Peyer's patch (tissue), 4 donors: ENCODE measurements around the gene CLEC5A. TPM values are rescaled to one million over a fixed set of nuclear protein-coding genes. Genes with fewer than 3 reads are reported as not detected.

Experiments
- DNase-seq, 3 donors: peaks; one replicate each; pipeline ENCODE4 v3.0.0-alpha.2; 2017 to 2019
- H3K27ac ChIP-seq, 4 donors: fragments of 200-600 bp; sonication (generic); one replicate each; pipeline ENCODE4 v1.5.1; 2016 to 2019
- H3K27me3 ChIP-seq, 2 donors: fragments of 200-600 bp; sonication (generic); one replicate each; pipeline ENCODE4 v1.5.1; 2019
- H3K36me3 ChIP-seq, 3 donors: fragments of 200-600 bp; sonication (generic); one replicate each; pipeline ENCODE4 v1.5.1; 2016 to 2019
- H3K4me1 ChIP-seq, 4 donors: fragments of 200-600 bp; sonication (generic); one replicate each; pipeline ENCODE4 v1.5.1; 2016 to 2019
- H3K4me3 ChIP-seq, 4 donors: fragments of 200-600 bp; sonication (generic); 1 replicate in 3 of 4; 2 replicates in 1 of 4; pipeline ENCODE4 v1.5.1; 2016 to 2019; ENCODE audit warnings: mild to moderate bottlenecking in 1 of 4
- H3K9me3 ChIP-seq, 4 donors: fragments of 200-600 bp; sonication (generic); one replicate each; pipeline ENCODE4 v1.5.1; 2016 to 2019; ENCODE audit warnings: mild to moderate bottlenecking in 1 of 4
- POLR2A ChIP-seq, 2 donors: fragments of 450-650 bp; IDR thresholded peaks; one replicate each; pipeline ENCODE4 v1.5.1; 2017; ENCODE audit warnings: antibody characterized with exemption in 2 of 2, mild to moderate bottlenecking in 2 of 2, moderate library complexity in 2 of 2
- total RNA-seq, 4 donors: library from RNA; depleted of rRNA; stranded (reverse); fragments of >200 nt; gene quantifications; one replicate each; pipeline ENCODE4 v1.1.0, GENCODE V29; 2016
- TF ChIP-seq, protein P1 (sequence below), 6 experiments: fragments of 450-650 bp in 4 of 6; fragments of 200-600 bp in 2 of 6; sonication (generic) in 1 of 6; IDR thresholded peaks; one replicate each; pipeline ENCODE4 v1.5.1; 2017 to 2019; ENCODE audit warnings: antibody characterized with exemption in 6 of 6, mild to moderate bottlenecking in 3 of 6, moderate library complexity in 1 of 6

The CLEC5A gene
- total RNA-seq = not detected

DNA sequence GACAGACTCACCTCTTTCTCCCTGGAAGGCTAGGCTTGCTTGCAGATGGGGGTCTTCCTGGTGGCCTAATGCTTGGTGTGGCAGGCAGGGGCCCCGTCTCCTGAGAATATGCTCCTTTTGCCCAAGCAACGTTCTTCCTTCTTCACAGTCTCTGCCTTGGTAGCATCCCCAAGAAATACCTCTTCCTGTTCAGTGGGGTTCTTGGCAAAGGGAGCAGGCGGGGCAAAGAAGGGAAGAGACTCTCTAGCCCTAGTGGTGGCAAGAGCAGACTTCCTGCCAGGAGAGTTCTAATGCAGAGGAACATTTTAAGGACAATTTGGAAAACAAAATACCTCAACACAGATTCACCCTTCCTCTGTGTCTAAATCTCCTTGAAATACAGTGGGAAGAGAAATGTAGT lies at the start of gene CLEC5A:
TSS of gene CLEC5A (minus strand) at position 179 of the 400 bp plus-strand sequence. CDS start 682 bp downstream, outside the sequence.
- Histone ChIP-seq H3K36me3 (no peaks in the 10 kb centered on the region), H3K4me3 (no peak within 1 kb of the TSS), H3K27ac (no peak within 1 kb of the TSS), H3K9me3 (peaks cover 0 to 3% (median 0%) of the 10 kb centered on the region in 4 donors), H3K27me3 (no peaks in the 10 kb centered on the region), H3K4me1 (no peaks in the 10 kb centered on the region)
- TF ChIP-seq, protein P1, sequence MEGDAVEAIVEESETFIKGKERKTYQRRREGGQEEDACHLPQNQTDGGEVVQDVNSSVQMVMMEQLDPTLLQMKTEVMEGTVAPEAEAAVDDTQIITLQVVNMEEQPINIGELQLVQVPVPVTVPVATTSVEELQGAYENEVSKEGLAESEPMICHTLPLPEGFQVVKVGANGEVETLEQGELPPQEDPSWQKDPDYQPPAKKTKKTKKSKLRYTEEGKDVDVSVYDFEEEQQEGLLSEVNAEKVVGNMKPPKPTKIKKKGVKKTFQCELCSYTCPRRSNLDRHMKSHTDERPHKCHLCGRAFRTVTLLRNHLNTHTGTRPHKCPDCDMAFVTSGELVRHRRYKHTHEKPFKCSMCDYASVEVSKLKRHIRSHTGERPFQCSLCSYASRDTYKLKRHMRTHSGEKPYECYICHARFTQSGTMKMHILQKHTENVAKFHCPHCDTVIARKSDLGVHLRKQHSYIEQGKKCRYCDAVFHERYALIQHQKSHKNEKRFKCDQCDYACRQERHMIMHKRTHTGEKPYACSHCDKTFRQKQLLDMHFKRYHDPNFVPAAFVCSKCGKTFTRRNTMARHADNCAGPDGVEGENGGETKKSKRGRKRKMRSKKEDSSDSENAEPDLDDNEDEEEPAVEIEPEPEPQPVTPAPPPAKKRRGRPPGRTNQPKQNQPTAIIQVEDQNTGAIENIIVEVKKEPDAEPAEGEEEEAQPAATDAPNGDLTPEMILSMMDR (IDR thresholded peaks at IDR 0.05) = no peak
- no peak for TF ChIP-seq POLR2A (IDR thresholded peaks at IDR 0.05)
- no peak for DNase-seq

GRCh38 chr7:141993354-141993753 lies 46.6 kb upstream of the CLEC5A start:
- Histone ChIP-seq H3K36me3 (no peaks in the 10 kb centered on the region), H3K9me3 (no peaks in the 10 kb centered on the region), H3K4me1 (no peaks in the 10 kb centered on the region), H3K27me3 (no peaks in the 10 kb centered on the region), H3K27ac (no peak overlapping the region), H3K4me3 (no peak overlapping the region)
- DNase-seq = no peak
- TF ChIP-seq, protein P1 (IDR thresholded peaks at IDR 0.05) = no peak
- no peak for TF ChIP-seq POLR2A (IDR thresholded peaks at IDR 0.05)

GRCh38 chr7:141992688-141993087 lies 45.9 kb upstream of the CLEC5A start:
- H3K4me1 ChIP-seq = no peaks in the 10 kb centered on the region
- H3K27me3 ChIP-seq = no peaks in the 10 kb centered on the region
- H3K36me3 ChIP-seq = no peaks in the 10 kb centered on the region
- H3K9me3 ChIP-seq = no peaks in the 10 kb centered on the region
- no peak for DNase-seq
- H3K4me3 ChIP-seq = no peak overlapping the region
- TF ChIP-seq POLR2A (IDR thresholded peaks at IDR 0.05) = no peak
- TF ChIP-seq, protein P1 (IDR thresholded peaks at IDR 0.05) = no peak
- no peak overlapping the region for H3K27ac ChIP-seq

GRCh38 chr7:141992156-141992555 lies 45.4 kb upstream of the CLEC5A start:
- TF ChIP-seq, protein P1 (IDR thresholded peaks at IDR 0.05) = no peak
- TF ChIP-seq POLR2A (IDR thresholded peaks at IDR 0.05) = no peak
- Histone ChIP-seq H3K27ac (no peak overlapping the region), H3K4me1 (no peaks in the 10 kb centered on the region), H3K9me3 (no peaks in the 10 kb centered on the region), H3K36me3 (no peaks in the 10 kb centered on the region), H3K4me3 (no peak overlapping the region), H3K27me3 (no peaks in the 10 kb centered on the region)
- DNase-seq = no peak

DNA sequence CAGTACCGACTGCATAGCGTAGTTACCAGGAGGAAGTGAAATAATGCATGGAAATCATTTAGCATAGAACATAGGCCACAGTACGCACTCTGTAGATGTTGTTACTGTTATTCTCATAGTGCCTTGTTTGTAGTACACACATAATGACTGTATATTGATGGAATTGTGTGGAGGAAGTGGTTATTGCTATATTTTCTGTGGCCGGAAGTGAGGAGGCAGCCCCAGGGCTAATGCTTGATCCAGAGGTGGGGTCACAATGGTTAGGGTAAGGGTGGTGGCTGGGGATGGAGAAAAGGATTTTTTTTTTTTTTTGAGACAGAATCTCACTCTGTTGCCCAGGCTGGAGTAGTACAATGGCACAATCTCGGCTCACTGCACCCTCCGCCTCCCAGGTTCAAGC lies 44.4 kb upstream of the CLEC5A start:
- Histone ChIP-seq H3K9me3 (no peaks in the 10 kb centered on the region), H3K36me3 (no peaks in the 10 kb centered on the region)

More for the DNA sequence above, 44.4 kb upstream of the CLEC5A start:
- Histone ChIP-seq H3K27ac (no peak overlapping the region), H3K27me3 (no peaks in the 10 kb centered on the region), H3K4me1 (no peaks in the 10 kb centered on the region), H3K4me3 (no peak overlapping the region)
- DNase-seq = no peak
- no peak for TF ChIP-seq POLR2A (IDR thresholded peaks at IDR 0.05)
- TF ChIP-seq, protein P1 (IDR thresholded peaks at IDR 0.05) = no peak
